ENCODE data around the gene CORO6.

DNA sequence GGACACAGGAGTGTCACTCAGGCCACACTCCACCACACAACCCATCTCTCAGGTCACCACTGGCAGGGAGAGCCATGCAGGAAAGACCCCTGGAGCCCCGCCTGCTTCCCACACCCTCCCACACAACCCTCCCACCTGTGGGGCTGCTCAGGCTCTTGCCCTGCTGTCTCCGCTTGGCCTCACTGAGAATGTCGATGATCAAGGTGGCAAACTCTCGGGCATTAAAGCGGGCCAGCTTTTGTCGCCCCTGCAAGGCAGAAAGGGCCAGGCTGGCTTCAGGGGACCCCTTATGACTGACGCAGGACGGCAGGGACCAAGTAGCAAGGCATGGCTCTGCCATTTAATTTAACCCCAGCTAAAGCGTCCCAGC is 45.7 kb downstream of the CORO6 start:
- TF ChIP-seq, protein P1, sequence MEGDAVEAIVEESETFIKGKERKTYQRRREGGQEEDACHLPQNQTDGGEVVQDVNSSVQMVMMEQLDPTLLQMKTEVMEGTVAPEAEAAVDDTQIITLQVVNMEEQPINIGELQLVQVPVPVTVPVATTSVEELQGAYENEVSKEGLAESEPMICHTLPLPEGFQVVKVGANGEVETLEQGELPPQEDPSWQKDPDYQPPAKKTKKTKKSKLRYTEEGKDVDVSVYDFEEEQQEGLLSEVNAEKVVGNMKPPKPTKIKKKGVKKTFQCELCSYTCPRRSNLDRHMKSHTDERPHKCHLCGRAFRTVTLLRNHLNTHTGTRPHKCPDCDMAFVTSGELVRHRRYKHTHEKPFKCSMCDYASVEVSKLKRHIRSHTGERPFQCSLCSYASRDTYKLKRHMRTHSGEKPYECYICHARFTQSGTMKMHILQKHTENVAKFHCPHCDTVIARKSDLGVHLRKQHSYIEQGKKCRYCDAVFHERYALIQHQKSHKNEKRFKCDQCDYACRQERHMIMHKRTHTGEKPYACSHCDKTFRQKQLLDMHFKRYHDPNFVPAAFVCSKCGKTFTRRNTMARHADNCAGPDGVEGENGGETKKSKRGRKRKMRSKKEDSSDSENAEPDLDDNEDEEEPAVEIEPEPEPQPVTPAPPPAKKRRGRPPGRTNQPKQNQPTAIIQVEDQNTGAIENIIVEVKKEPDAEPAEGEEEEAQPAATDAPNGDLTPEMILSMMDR (conservative IDR thresholded peaks at IDR 0.05; ENCODE audit: low read length): no peak
- no peak for TF ChIP-seq EZH2phosphoT487 (IDR thresholded peaks at IDR 0.05; ENCODE audit: borderline replicate concordance)

All from Loucy (cell line).